Fibroblast of villous mesenchyme (primary cell): ENCODE measurements around the gene FCHO1. TPM values are rescaled to one million over a fixed set of nuclear protein-coding genes. Genes with fewer than 3 reads are reported as not detected.

Experiments
- DNase-seq: peaks from one replicate; pipeline ENCODE4 v3.0.0-alpha.2; 2010; ENCODE audit warnings: low read depth
- H3K4me3 ChIP-seq: 2 replicates; pipeline ENCODE4 v1.5.1; 2011; ENCODE audit warnings: low read depth, mild to moderate bottlenecking, low read length
- total RNA-seq: library from RNA; depleted of rRNA; stranded (reverse); fragments of >200 nt; gene quantifications from 2 replicates; pipeline ENCODE4 v1.2.3, GENCODE V29; 2012
- TF ChIP-seq, protein P1 (sequence below): IDR thresholded peaks from 2 replicates; pipeline ENCODE4 v1.5.1; 2012; ENCODE audit warnings: low read depth, mild to moderate bottlenecking, low read length; ENCODE audit not compliant: insufficient read depth

The FCHO1 gene
- total RNA-seq, 1 donor = 0.43 TPM

DNA sequence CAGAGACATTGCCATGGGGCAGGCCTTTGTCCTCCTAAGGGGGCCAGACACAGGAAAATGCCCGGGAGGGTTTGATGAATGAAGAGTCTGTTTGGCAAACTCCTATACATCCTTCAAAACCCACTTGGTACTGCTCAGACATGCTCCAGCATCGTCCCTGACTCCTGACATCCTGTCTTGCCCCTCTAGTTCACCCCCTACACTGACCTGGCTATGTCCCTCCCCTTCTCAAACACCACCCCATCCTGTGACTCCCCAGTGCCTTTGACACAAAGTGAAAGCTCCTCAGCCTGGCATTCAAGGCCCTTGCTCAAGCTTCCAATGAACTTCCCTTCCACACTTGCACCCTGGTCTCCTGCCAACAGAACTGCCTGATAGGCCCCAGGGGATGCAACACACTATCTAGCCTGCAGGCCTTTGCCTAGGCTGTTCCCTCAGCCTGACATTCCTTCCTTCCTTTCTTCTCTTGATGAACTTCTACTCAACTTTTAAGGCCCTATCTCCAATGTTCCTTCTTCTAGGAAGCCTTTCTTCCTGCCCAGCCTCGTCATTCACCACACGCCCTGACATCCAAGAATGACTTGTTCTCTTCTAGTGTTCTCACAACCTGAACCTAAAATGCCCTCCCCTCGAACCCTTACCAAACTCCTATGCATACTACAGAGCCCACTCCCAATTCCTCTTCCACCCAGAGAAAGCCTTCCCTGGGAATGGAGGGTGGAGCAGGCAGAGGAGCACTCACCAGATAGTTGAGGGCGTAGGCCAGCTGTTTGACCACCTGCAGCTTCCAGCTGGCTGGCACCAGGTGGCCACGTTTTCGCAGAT, 84.1 kb downstream of the FCHO1 start:
- DNase-seq = no peak
- no peak overlapping the region for H3K4me3 ChIP-seq
- TF ChIP-seq, protein P1, sequence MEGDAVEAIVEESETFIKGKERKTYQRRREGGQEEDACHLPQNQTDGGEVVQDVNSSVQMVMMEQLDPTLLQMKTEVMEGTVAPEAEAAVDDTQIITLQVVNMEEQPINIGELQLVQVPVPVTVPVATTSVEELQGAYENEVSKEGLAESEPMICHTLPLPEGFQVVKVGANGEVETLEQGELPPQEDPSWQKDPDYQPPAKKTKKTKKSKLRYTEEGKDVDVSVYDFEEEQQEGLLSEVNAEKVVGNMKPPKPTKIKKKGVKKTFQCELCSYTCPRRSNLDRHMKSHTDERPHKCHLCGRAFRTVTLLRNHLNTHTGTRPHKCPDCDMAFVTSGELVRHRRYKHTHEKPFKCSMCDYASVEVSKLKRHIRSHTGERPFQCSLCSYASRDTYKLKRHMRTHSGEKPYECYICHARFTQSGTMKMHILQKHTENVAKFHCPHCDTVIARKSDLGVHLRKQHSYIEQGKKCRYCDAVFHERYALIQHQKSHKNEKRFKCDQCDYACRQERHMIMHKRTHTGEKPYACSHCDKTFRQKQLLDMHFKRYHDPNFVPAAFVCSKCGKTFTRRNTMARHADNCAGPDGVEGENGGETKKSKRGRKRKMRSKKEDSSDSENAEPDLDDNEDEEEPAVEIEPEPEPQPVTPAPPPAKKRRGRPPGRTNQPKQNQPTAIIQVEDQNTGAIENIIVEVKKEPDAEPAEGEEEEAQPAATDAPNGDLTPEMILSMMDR = no peak

DNA sequence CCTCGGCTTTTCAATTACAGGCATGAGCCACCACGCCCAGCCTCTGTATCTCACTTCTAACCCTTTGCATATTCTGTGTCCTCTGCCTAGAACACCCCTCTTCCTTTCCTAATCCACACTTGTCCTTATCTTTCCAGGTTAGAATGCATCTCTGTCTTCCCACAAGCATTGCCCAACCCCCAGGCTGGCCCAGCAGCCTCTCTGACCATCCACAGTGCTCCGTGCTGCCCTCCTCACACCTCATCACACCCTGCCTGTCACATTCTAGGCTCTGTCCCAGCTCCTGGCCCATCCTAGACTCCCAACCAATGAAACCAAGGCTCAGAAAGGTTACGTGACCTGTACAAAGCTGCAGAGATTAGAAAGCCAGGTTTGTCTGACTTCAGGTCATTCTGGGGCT, 85.3 kb downstream of the FCHO1 start:
- TF ChIP-seq, protein P1 = no peak
- no peak for DNase-seq
- H3K4me3 ChIP-seq = no peak overlapping the region

DNA sequence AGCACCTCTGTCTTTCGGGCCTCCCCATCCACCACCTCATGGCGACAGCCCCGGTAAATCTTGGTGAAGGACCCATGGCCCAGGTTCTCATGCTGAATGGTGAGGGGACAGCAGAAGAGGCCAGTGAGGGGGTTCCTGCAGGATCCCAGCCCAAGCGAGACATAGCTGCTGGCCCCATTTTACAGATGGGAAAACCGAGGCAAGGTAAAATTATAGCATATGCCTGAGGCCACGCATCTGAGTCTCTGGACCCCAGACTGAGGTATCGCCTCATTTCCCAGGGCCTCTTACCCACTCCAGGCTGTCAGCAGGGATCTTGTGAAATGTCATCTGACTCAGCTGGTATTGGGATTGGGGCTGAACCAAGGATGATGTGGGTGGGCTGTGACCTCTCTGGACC, 86.7 kb downstream of the FCHO1 start:
- TF ChIP-seq, protein P1 = no peak
- H3K4me3 ChIP-seq = no peak overlapping the region
- no peak for DNase-seq

Other genes starting within 250 kb of the FCHO1 start
- gene PGLS, start 239.8 kb upstream of the FCHO1 start, total RNA-seq = 41.5 and 75.4 TPM in 2 replicates
- 103 and 119 TPM in 2 replicates for gene COLGALT1, start 195.8 kb upstream of the FCHO1 start, total RNA-seq
- gene UNC13A, start 63.1 kb upstream of the FCHO1 start, total RNA-seq = under 0.01 and 0.64 TPM in 2 replicates
- 14.8 and 15.1 TPM in 2 replicates for gene MAP1S, start 32.0 kb upstream of the FCHO1 start, total RNA-seq
- not detected in 2 replicates for gene B3GNT3, start 43.7 kb downstream of the FCHO1 start, total RNA-seq
- not detected in 2 replicates for gene INSL3, start 70.0 kb downstream of the FCHO1 start, total RNA-seq
- gene JAK3, start 96.5 kb downstream of the FCHO1 start, total RNA-seq = 6.1 and 7.8 TPM in 2 replicates
- 686 and 964 TPM in 2 replicates for gene RPL18A, start 108.4 kb downstream of the FCHO1 start, total RNA-seq
- gene SLC5A5, start 120.5 kb downstream of the FCHO1 start, total RNA-seq = not detected in 2 replicates
- gene CCDC124, start 181.5 kb downstream of the FCHO1 start, total RNA-seq = 22.9 and 25.1 TPM in 2 replicates
- gene KCNN1, start 215.6 kb downstream of the FCHO1 start, total RNA-seq = under 0.01 TPM in 2 replicates